Left cardiac atrium (tissue), 4 donors: Measurements from ENCODE around the gene CLEC3B. TPM values are rescaled to one million over a fixed set of nuclear protein-coding genes. Genes with fewer than 3 reads are reported as not detected.
A peak's percentile ranks its signal among the peaks of the same experiment; 100 is the strongest.

ENCODE experiments used
- ATAC-seq, 2 donors: fragments of 200-7000 bp; cut with Tn5 transposase; one replicate each; pipeline ENCODE4 v1.9.1; 2020; ENCODE audit warnings: mild to moderate bottlenecking in 2 of 2, moderate library complexity in 2 of 2
- DNase-seq: peaks from one replicate; pipeline ENCODE4 v3.0.0-alpha.2; 2020
- intact Hi-C, 2 donors: fragments of 100-400 bp; cut with DNase I; formaldehyde crosslinking; loops; one replicate each; pipeline versions ENCODE4 v1.14.1 to v1.15.1; 2022 to 2023
- total RNA-seq, 2 donors: library from RNA; stranded (reverse); fragmentation: NEBNext Ultra II Directional; extraction: Animal tissue kit (Norgen Biotek cat#: 25700); gene quantifications; one replicate each; pipeline ENCODE4 v1.2.1, GENCODE V29; 2021
- donor health status: DM: no; HTN: yes; CAD: no.
- donor health status: DM: no; HTN: yes; CAD: no; lungs with severe emphysema.
- donor health status: DM: yes; HTN: yes; CAD: no.
- donor health status: Dilated cardiomyopathy.

The CLEC3B gene
- total RNA-seq, 2 donors from 2014 or later: 107 to 132 TPM

GRCh38 chr3:45002139-45002660 is 23.9 kb upstream of the CLEC3B start:
- intact Hi-C loops: no loop called here
- ATAC-seq: no peak
- DNase-seq: no peak

DNA sequence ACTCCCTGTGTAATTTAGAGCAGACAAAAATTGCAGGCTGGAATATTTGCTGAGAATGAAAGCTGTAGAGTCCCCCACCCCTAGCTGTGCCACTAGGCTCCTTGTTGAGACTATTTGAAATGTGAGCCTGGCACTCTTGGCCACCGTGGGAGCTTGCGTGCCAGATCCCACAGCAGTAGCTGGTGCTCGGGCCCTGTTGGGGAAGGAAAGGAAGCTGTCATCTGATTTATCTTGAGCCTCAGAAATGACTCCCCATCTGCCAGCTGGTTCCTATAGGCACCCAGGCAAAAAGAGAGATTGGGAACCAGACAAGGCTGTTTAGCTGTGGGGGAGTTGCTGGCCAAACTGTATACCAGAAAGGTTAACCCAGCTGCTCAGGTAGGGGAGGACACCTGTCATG is 23.4 kb upstream of the CLEC3B start:
- ATAC-seq: peak; percentile 25 to 60
- no peak for DNase-seq
- intact Hi-C loops: no loop called here

DNA sequence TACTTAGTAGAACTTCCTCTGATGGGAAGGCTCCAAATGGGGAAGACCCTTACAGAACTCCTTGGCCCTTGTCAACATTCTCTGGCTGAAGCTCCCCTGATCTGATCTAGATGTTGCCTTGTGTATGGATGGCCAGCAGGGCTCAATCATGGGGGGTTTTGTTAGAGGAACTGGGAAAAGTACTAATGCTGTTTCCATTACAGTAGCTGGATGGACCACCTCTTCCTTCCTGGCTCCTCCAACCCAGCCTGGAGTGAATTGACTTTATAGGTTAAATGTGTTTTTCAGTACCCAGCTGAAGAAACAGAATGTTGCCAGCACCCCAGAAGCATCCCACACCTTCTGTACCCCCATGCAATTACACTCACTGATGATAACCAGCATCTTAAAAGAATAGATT is 22.7 kb upstream of the CLEC3B start:
- intact Hi-C loops: no loop called here
- ATAC-seq: no peak
- no peak for DNase-seq

DNA sequence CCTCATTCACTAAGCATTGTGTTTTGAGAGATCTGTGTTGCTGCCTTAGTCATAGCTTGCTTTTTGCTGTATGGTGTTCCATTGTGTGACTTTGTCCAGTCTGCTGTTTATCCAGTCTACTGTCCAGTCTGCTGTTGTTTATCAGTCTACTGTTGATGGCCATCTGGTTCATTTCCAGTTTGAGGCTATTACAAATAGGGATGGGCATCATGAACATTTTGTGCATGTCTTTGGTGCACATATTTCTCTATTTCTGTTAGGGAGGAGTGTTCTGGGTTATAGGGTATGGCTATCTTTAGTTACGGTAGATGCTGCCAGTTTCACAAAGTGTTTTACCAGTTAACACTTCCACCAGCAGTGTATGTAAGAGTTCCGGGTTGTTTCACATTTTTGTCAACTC is 22.2 kb upstream of the CLEC3B start:
- peak in 1 of 2 donors; percentile 29 for ATAC-seq
- intact Hi-C loops: no loop called here
- DNase-seq: no peak

DNA sequence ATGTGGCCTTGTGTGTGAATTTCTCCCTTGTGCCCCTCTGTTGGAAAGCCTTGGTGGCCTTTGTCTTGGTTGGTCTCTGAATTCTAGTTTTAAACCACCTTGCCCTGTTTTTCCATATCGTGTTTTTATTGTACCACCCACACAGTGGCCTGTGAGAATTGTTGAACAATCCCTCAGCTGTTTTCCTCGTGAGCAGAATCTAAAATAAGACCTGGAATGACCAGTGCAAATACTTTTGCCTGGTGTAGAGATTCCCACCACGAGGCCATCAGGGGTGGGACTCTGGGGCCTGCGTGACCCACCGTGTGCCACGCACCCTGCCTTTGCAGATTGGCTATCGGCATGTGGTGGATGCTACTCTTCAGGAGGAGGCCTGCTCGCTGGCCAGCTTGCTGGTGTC is 19.0 kb upstream of the CLEC3B start:
- no peak for ATAC-seq
- intact Hi-C loops: no loop called here

DNA sequence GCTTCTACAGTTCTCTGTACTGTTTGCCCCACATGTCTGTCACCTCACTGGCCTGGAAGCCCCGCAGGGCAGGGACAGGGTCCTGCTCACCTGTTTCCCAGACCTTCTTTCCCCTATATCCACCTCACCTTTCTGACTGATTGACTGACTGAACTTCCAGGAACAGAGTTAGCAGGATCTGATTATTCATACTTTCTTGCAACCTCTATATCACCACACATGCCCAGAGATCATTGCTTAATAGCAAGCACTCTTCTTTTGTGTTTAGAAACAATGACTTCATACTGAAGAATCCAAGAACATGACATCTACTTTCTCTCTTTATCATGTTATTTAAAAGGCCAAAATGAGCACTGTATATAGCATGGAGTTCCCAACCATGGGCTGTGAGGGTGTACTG is 18.0 kb upstream of the CLEC3B start:
- no peak for ATAC-seq
- DNase-seq: no peak
- intact Hi-C loops: no loop called here

More for the DNA sequence above, 19.0 kb upstream of the CLEC3B start:
- DNase-seq: no peak

DNA sequence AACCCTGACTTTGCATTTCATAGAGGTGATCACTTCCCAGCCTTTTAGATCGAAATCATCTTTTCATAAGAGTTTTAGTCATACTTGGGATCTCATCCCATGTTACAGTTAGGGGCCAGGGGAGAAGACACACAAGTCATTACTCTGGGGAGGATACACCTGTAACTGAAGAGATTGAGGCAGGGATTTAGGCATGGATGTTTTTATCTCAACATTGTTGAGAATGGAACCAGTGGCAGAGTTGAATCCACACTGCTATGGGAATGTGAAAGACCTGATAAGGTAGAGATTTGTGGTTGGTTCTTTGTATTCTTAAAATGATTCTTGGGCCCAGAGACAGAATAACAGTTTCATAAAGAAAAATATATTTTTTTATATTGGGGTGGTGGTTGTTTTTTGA is 16.2 kb upstream of the CLEC3B start:
- DNase-seq: no peak
- ATAC-seq: no peak
- intact Hi-C loops: no loop called here

- ATAC-seq: peak in 1 of 2 donors; percentile 43
- intact Hi-C loops: no loop called here
- DNase-seq: no peak
These were observed 15.2 kb upstream of the CLEC3B start for GRCh38 chr3:45010811-45011333.

DNA sequence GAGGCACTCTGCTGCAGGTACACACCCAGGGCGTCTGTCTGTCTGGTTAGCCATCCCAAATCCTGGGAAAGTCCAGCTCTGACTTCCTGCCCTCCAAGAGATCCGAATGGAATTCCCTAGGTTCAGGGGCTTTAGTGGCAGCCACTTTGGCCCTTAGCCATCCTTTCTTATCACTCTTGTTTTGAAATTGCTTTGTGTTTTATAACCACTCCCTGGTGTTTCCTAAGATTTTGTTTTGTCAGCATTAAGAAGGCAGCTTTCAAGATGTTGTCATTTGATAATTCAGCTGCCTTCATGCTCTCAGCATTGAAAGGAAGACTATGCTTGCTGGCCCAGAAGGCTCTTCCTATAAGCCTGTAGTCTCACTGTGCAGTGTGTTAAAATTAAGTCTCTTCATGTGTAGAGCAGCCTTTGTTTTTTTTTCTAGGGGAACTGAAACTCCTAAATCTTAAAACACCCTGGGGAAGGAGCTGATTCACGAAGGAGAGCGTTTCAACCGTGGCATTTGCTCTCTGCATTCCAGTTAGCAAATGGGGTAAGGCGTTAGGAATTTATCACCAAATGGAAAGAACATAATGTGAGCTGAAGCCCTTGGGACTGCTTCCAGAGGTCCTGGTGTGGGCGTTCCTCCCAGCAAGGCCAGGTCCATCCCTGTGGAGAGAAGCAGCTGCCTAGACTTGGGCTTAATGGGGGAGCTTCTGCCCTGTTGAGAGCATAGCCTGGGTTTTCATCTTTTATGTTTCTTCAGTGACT is 14.2 kb upstream of the CLEC3B start:
- DNase-seq (peak; percentile 81), ATAC-seq (peak; percentile 89)
- intact Hi-C loops: no loop called here

GRCh38 chr3:45012577-45012976 is 13.5 kb upstream of the CLEC3B start:
- no peak for ATAC-seq
- intact Hi-C loops: no loop called here
- no peak for DNase-seq

DNA sequence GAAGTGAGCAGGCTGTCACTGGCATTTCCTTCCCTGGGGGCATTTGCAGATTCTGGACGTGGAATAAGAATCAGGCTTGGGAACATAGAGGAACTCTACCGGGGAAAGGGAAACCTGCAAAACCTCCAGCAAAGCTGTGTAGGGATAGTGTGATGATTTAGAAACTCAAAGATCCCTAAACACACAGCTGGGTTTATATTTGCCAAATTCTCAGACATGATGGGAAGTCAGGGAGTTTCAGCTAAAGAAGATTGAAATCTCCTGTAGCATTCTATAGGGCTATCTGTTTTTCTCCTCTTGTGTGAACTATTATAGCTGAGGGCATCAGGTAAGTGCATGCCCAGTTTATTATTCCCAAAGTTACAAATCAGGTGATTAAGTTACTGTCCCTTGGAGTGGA is 9.2 kb upstream of the CLEC3B start:
- intact Hi-C loops: no loop called here

DNA sequence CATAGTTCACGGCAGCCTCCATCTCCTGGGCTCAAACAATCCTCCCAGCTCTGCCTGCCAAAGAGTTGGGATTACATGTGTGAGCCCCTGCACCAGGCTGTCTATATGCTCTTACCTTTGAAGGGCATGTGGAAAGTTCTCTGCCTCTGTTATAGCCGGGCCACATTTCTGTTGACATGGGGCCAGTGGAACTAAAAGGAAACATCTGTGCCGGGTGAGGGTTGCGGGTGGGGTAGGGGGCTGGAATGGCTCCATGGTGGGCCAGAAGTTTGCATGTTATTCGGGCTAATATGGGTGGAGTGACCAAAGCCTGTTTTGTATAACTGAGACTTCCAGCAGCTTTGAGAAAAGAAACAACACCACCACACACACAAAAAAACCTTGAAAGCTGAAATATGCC is 8.3 kb upstream of the CLEC3B start:
- ATAC-seq: no peak
- no peak for DNase-seq
- intact Hi-C loops: no loop called here

More for the DNA sequence above, 9.2 kb upstream of the CLEC3B start:
- no peak for ATAC-seq
- no peak for DNase-seq

- ATAC-seq (no peak), DNase-seq (no peak)
- intact Hi-C loops: no loop called here
These were observed 5.6 kb upstream of the CLEC3B start for GRCh38 chr3:45020534-45020933.

DNA sequence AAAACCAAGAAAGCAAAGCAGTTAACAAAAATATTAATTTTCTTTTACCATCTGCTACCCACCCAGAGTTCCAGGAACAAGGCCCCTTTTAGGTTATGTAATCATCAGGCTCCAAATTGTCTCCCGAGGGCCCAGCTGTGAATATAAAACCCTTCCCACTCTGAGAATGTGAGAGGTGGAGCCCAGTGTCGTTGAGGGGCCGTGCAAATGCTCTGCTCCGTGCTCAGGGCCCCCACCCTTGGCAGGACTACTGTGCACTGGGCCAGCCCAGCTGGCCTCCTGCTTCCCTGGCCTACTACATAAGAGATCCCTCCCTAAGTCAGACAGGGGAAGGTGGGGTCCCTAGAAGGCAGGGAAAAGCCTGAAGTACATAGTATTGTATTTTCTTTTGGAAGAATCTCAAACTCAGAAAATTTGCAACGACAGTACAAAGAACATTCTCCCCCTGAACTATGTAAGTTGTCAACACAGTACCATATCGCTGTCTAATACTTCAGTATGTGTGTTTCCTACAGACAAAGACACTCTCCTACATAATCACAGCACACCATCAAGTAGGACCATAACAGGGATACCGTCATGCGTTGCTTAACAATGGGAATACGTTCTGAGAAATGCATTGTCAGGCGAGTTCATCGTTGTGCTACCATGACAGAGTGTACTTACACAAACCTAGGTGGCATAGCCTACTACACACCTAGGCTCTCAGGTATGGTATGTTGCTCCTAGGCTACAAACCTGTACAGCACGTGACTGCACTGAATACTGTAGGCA is 4.4 kb upstream of the CLEC3B start:
- DNase-seq (peak; percentile 75), ATAC-seq (peak; percentile 66 to 69)
- intact Hi-C loops: no loop called here

- intact Hi-C loops: no loop called here
- ATAC-seq (no peak), DNase-seq (no peak)
These were observed 2.4 kb upstream of the CLEC3B start for GRCh38 chr3:45023675-45024074.

- intact Hi-C loops: no loop called here
- ATAC-seq: peak in 1 of 2 donors; percentile 6
- peak; percentile 42 for DNase-seq
These were observed 1.4 kb upstream of the CLEC3B start for GRCh38 chr3:45024542-45025255.

GRCh38 chr3:45026957-45027356 is 854 bp downstream of the CLEC3B start:
- DNase-seq: peak; percentile 88
- peak; percentile 78 to 83 for ATAC-seq
- intact Hi-C loops: no loop called here

- intact Hi-C loops: no loop called here
These were observed 1.3 kb downstream of the CLEC3B start for GRCh38 chr3:45027441-45027840.

GRCh38 chr3:45029216-45029615 is 3.1 kb downstream of the CLEC3B start:
- intact Hi-C loops: no loop called here
- DNase-seq (no peak), ATAC-seq (no peak)

More at GRCh38 chr3:45027441-45027840, 1.3 kb downstream of the CLEC3B start:
- no peak for ATAC-seq
- DNase-seq: no peak

GRCh38 chr3:45029661-45030060 is 3.6 kb downstream of the CLEC3B start:
- ATAC-seq: no peak
- DNase-seq: no peak
- intact Hi-C loops: no loop called here
